Measurements from ENCODE around the gene NSUN7.

Gene NSUN7

GRCh38 chr4:40829586-40829985 lies 79.8 kb downstream of the NSUN7 start:
- ChIA-PET POLR2A (no interaction called here), CTCF (no interaction called here)
- no peaks in the 10 kb centered on the region for H3K4me1 ChIP-seq (ENCODE audit: control insufficient read depth, insufficient read depth, low read length)
- H3K36me3 ChIP-seq (ENCODE audit: control insufficient read depth in 2 of 2, insufficient read depth in 1 of 2, low read length in 2 of 2), result peaks cover 0 to 15% of the 10 kb centered on the region in 2 experiments; a peak in 1 of 3 replicates
- no peak overlapping the region for H3K4me3 ChIP-seq (ENCODE audit: low read depth, low read length)
- TF ChIP-seq ZNF274 (IDR thresholded peaks at IDR 0.05; ENCODE audit: low read length) (no peak), ZNF274 (tag by site-specific recombination; IDR thresholded peaks at IDR 0.05; ENCODE audit: borderline replicate concordance) (no peak), ZBTB17 (tag by site-specific recombination; IDR thresholded peaks at IDR 0.05) (no peak), ZSCAN18 (tag by site-specific recombination; IDR thresholded peaks at IDR 0.05) (no peak), ZSCAN4 (tag by site-specific recombination; IDR thresholded peaks at IDR 0.05) (no peak), ZBTB1 (tag by site-specific recombination; IDR thresholded peaks at IDR 0.05) (no peak), ZNF324 (tag by site-specific recombination; IDR thresholded peaks at IDR 0.05) (no peak), EGR2 (tag by site-specific recombination; IDR thresholded peaks at IDR 0.05; ENCODE audit: low read depth) (no peak), CTCF (tag by site-specific recombination; IDR thresholded peaks at IDR 0.05) (no peak), ZNF146 (tag by site-specific recombination; IDR thresholded peaks at IDR 0.05) (no peak), ZNF148 (tag by site-specific recombination; IDR thresholded peaks at IDR 0.05; ENCODE audit: borderline replicate concordance) (no peak), ZNF513 (tag by site-specific recombination; IDR thresholded peaks at IDR 0.05) (no peak), ZNF791 (tag by site-specific recombination; IDR thresholded peaks at IDR 0.05) (no peak), ZBTB44 (tag by site-specific recombination; IDR thresholded peaks at IDR 0.05) (no peak), ZNF114 (tag by site-specific recombination; IDR thresholded peaks at IDR 0.05) (no peak), ZNF629 (tag by site-specific recombination; IDR thresholded peaks at IDR 0.05) (no peak), ZNF157 (tag by site-specific recombination; IDR thresholded peaks at IDR 0.05) (no peak), ZNF138 (tag by site-specific recombination; IDR thresholded peaks at IDR 0.05; ENCODE audit: borderline replicate concordance) (no peak)
- H3K27ac ChIP-seq (ENCODE audit: extremely low read depth, low read depth, low read length), result no peak overlapping the region
- no peaks in the 10 kb centered on the region for H3K9me3 ChIP-seq (ENCODE audit: control insufficient read depth, insufficient read depth, low read depth, low read length)
